HG03439 (cell line): ENCODE results near the gene TPP1.

Experiments
- ATAC-seq: cut with Tn5 transposase; IDR thresholded peaks from one replicate; pipeline ENCODE4 v1.9.1; 2021; ENCODE audit warnings: mild to moderate bottlenecking, moderate library complexity; ENCODE audit not compliant: unreplicated experiment

TPP1 gene

DNA sequence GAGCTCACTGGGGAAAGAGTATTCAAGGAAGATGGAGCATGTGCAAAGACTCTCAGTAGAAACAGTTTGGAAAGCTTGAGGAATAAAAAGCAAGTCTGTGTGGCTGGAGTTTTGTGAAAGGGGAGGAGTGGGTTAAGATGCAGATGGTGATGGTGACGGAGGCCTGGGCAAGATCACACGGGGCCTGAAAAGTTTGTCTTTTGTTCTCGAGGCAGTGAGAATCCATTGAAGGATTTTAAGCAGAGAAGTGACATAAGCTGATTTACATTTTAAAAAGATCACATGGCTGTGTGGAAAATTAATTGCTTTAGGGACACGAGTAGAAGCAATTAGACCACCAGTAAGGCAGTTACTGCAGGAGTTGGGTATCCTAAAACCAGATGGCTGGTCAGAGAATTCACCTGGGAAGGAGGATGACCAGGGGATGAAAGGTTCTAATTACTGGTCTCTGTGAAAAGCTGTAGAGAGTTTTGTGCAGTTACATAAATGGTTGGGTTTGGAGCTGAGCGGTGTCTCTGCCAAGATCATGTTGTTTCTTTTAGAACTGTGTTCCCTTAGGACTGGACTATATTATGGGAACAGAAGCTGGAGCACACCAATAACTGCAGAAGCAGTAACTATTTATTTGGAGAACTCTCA is 22.9 kb downstream of the TPP1 start:
- ATAC-seq = no peak

- no peak for ATAC-seq
Observed at GRCh38 chr11:6594142-6594768, 25.0 kb downstream of the TPP1 start.

DNA sequence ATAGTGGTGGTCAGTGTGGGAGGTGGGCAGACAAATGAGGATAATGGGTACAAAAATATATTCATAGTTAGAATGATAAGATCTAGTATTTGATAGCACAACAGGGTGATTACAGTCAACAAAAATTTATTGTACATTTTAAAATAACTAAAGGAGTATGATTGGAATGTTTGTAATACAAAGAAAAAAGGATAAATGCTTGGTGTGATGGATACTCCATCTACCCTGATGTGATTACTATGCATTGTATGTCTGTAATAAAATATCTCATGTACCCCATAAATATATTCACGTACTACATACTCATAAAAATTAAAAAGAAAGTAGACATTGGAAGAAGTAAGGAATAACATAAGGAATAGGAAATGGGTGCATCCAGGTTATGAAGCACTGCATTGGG is 31.2 kb downstream of the TPP1 start:
- no peak for ATAC-seq

- no peak for ATAC-seq
Observed at GRCh38 chr11:6587360-6587953, 31.8 kb downstream of the TPP1 start.

GRCh38 chr11:6586434-6587359 is 32.5 kb downstream of the TPP1 start:
- no peak for ATAC-seq

- no peak for ATAC-seq
Observed at GRCh38 chr11:6584528-6584927, 34.7 kb downstream of the TPP1 start.

- ATAC-seq = no peak
Observed at GRCh38 chr11:6583584-6583983, 35.6 kb downstream of the TPP1 start.

DNA sequence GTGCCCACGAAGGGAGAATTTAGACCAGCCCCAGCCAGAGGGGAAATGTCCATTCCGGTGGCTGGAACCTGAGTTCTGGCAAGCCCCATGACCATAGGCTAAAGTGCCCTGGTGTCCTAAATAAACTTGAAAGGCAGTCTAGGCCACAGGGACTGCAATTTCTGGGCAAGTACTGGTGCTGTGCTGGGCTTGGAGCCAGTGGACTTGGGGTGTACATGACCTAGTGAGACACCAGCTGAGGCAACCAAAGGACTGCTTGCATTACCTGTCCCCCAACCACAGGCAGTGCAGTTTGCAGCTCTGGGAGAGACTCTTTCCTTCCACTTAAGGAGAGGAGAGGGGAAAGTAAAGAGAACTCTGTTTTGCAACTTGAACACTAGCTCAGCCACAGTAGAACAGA is 39.5 kb downstream of the TPP1 start:
- ATAC-seq = no peak

- ATAC-seq = no peak
Observed at GRCh38 chr11:6578134-6578533, 41.1 kb downstream of the TPP1 start.

DNA sequence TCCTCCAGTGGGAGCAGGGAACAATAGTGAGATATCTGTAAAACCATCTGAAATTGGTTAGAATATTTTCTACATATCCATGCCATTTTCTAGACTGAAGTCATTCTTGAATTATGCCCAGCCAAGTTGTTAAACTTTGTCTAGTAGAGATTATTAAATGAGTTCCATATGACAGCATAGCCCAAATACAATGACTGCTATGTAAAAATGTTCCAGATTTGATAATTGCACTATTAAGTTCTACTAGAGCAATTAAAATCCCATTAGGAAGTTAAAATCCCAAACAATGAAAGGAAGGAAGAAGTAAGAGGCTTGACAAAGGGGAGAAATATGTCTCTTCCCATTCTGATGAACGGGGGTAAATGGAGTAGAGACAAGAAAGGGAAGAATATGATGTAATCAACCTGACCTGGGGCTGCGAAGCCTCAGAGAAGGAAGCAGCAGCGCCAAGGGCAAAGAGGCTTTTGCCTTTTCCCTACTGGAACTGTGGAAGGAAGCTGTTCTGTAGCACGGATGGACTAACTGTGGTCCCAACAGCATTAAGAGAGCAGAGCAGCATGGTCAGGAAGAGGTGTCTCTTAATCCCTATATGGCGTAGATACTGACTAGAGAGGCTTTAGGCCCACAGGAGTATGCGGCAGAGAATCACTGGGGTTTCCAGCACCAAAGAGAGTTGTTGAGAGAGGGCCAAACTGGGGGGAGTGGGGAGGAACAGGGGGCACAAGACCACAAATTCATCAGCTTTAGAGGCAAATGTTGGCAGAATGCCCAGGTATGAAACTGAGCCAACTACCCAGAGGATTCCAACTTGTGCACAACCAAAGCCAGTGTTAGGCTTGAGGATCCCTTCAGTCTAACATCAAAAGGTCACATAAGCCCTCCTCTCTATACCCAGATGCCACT is 42.5 kb downstream of the TPP1 start:
- ATAC-seq = no peak

GRCh38 chr11:6574816-6575715 is 44.2 kb downstream of the TPP1 start:
- no peak for ATAC-seq

DNA sequence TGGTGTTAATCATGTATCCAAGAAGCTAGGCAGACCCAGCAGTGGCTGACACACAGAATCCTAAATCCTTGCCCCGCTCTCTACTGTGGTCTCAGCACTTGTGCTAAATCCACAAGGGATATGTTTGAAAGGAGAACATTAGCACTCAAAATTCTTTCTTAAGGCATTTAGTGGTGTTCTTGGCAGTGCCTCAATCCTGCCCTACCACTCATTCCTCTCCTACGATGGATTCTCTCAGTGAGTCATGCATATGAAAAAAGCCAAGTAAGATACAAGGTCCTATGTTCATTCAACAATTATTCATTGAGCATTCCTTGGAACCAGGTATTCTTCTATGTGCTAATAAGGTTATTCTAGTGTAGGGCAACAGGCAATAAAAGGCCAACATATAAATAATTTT is 47.0 kb downstream of the TPP1 start:
- ATAC-seq = no peak

DNA sequence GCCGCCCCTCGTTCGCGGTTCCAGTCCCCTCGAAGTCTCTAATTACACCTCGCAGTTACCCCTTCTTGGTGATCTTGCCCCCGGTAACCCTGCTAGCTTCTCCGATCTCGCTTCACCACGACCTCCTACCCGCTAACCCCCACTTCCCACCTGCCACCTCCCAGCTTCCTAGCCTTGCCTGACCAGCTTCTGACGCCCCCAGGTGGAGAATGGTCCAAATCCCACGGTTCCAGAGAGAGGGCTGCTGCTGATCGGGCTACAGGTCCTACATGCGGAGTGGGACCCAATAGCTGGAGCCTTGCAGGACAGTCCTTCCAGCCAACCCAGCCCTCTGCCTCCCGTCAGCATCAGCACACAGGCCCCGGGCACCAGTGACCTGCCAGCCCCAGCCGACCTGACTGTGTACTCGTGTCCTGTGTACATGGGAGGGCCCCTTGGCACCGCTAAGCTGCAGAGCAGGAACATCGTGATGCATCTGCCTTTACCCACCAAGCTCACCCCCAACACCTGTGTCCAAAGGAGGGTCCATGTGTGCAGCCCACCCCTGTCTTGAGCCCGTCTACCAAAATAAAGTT is 47.7 kb downstream of the TPP1 start:
- no peak for ATAC-seq

GRCh38 chr11:6570691-6571427 is 48.4 kb downstream of the TPP1 start:
- ATAC-seq = no peak

DNA sequence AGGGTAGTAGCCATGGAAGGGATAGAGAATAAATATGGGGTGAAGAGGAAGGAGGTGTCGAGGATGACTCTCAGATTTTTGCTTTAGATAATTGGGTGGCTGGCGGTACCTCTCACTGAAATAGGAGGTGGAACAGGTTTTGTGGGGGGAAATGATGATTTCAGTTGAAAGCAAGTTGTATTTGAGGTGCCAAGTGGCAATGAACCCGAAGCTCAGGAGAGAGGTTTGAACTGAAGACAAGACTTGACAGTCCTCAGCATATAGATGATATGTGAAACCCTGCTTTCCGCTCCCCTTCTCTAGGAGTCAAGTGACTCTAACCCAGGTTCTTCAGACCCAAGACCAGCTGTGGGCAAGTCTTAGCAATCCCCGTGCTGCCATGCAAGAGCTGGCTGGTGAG is 49.5 kb downstream of the TPP1 start:
- ATAC-seq = no peak

- ATAC-seq = no peak
Observed at GRCh38 chr11:6568191-6568918, 50.9 kb downstream of the TPP1 start.

DNA sequence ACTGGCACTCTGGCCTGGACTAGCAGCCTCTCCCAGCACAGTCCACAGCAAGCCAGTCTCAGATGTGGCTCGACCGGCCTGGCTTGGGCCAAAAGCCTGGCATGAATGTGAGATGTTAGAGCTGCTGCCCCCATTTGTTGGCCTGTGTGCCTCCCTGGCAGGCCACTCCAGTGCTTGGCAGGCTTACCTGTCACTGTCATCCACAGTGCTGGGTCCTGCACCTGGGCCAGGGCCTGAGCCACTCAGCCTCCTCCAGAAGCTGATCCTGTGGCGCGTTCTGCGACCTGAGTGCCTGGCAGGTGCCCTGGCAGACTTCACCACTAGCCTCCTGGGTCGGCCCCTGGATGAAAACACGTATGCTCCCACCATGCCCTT is 51.9 kb downstream of the TPP1 start:
- no peak for ATAC-seq
